Activated T-cell treated with anti-CD3 and anti-CD28 coated beads, Interleukin-2, amount 50 U/mL, for 72 hours (primary cell): ENCODE measurements around the gene SERPINI1. TPM values are rescaled to one million over a fixed set of nuclear protein-coding genes. Genes with fewer than 3 reads are reported as not detected.

Experiments
- ATAC-seq, 2 donors: fragments of 150-1000 bp; cut with Tn5 transposase; replicated peaks in 1 of 2; 2 replicates each; pipeline ENCODE4 v1.10.0; 2021; ENCODE audit warnings: moderate library complexity in 2 of 2, mild to moderate bottlenecking in 1 of 2
- DNase-seq, 2 donors: peaks; one replicate each; pipeline ENCODE4 v3.0.0; 2021 to 2022; ENCODE audit warnings: mixed read lengths in 1 of 2
- H3K27ac Mint-ChIP-seq: one replicate; pipeline ENCODE4 v1.8.0; 2022; ENCODE audit warnings: mild to moderate bottlenecking, moderate library complexity, mixed read lengths
- H3K27me3 Mint-ChIP-seq: one replicate; pipeline ENCODE4 v1.8.0; 2022; ENCODE audit warnings: low read depth, mixed read lengths
- H3K36me3 Mint-ChIP-seq, 2 donors: one replicate each; pipeline ENCODE4 v1.8.0; 2022; ENCODE audit warnings: mixed read lengths in 2 of 2, mild to moderate bottlenecking in 1 of 2; ENCODE audit not compliant: insufficient read depth in 2 of 2
- H3K4me1 Mint-ChIP-seq: one replicate; pipeline ENCODE4 v1.8.0; 2022; ENCODE audit warnings: low read depth, mixed read lengths
- H3K4me3 Mint-ChIP-seq, 2 donors: one replicate each; pipeline ENCODE4 v1.8.0; 2022; ENCODE audit warnings: mild to moderate bottlenecking in 2 of 2, mixed read lengths in 2 of 2, moderate library complexity in 2 of 2
- H3K9me3 Mint-ChIP-seq, 2 donors: one replicate each; pipeline ENCODE4 v1.8.0; 2022; ENCODE audit warnings: mixed read lengths in 2 of 2
- total RNA-seq, 2 donors: library from RNA; stranded (reverse); gene quantifications; one replicate each; pipeline ENCODE4 v1.2.3, GENCODE V29; 2022

SERPINI1 gene
- total RNA-seq, 2 donors from 2014 or later, result 3.7 to 3.9 TPM

GRCh38 chr3:167723025-167723512 is 12.5 kb upstream of the SERPINI1 start:
- Mint-ChIP-seq H3K27ac (no peak overlapping the region), H3K27me3 (no peaks in the 10 kb centered on the region), H3K4me3 (no peak overlapping the region), H3K36me3 (peaks cover 11 to 27% of the 10 kb centered on the region in 2 donors), H3K9me3 (no peaks in the 10 kb centered on the region), H3K4me1 (peaks cover 14% of the 10 kb centered on the region)
- DNase-seq, result no peak
- no peak for ATAC-seq

GRCh38 chr3:167723872-167724271 is 11.6 kb upstream of the SERPINI1 start:
- H3K9me3 Mint-ChIP-seq, result no peaks in the 10 kb centered on the region
- H3K27me3 Mint-ChIP-seq, result no peaks in the 10 kb centered on the region
- ATAC-seq (no peak), DNase-seq (no peak)
- H3K27ac Mint-ChIP-seq, result no peak overlapping the region
- H3K4me3 Mint-ChIP-seq, result no peak overlapping the region
- peaks cover 22% of the 10 kb centered on the region for H3K4me1 Mint-ChIP-seq
- H3K36me3 Mint-ChIP-seq, result peaks cover 6 to 19% of the 10 kb centered on the region in 2 donors

- DNase-seq, result no peak
- Mint-ChIP-seq H3K27me3 (no peaks in the 10 kb centered on the region), H3K4me1 (peaks cover 18% of the 10 kb centered on the region), H3K9me3 (no peaks in the 10 kb centered on the region), H3K4me3 (no peak overlapping the region), H3K36me3 (peaks cover 0 to 3% of the 10 kb centered on the region in 2 donors), H3K27ac (no peak overlapping the region)
- ATAC-seq, result no peak
Observed at GRCh38 chr3:167728176-167728575, 7.3 kb upstream of the SERPINI1 start.

- H3K36me3 Mint-ChIP-seq, result peaks cover 0 to 3% of the 10 kb centered on the region in 2 donors
- no peak for DNase-seq
- ATAC-seq, result no peak
- H3K27ac Mint-ChIP-seq, result peak overlapping the region; percentile 63
- H3K4me3 Mint-ChIP-seq, result no peak overlapping the region
- no peaks in the 10 kb centered on the region for H3K27me3 Mint-ChIP-seq
- no peaks in the 10 kb centered on the region for H3K9me3 Mint-ChIP-seq
- H3K4me1 Mint-ChIP-seq, result peaks cover 16% of the 10 kb centered on the region
Observed at GRCh38 chr3:167728632-167729323, 6.7 kb upstream of the SERPINI1 start.

- Mint-ChIP-seq H3K27me3 (no peaks in the 10 kb centered on the region), H3K27ac (peak overlapping the region; percentile 63), H3K4me1 (peaks cover 16% of the 10 kb centered on the region), H3K9me3 (no peaks in the 10 kb centered on the region), H3K36me3 (peaks cover 0 to 3% of the 10 kb centered on the region in 2 donors), H3K4me3 (no peak overlapping the region)
- no peak for ATAC-seq
- no peak for DNase-seq
Observed at GRCh38 chr3:167729591-167729990, 5.9 kb upstream of the SERPINI1 start.

GRCh38 chr3:167731393-167731792 is 4.1 kb upstream of the SERPINI1 start:
- no peaks in the 10 kb centered on the region for H3K9me3 Mint-ChIP-seq
- DNase-seq (no peak), ATAC-seq (no peak)
- H3K27ac Mint-ChIP-seq, result peak overlapping the region; percentile 43
- no peak overlapping the region for H3K4me3 Mint-ChIP-seq
- H3K4me1 Mint-ChIP-seq, result peaks cover 19% of the 10 kb centered on the region
- peaks cover 0 to 3% of the 10 kb centered on the region in 2 donors for H3K36me3 Mint-ChIP-seq
- no peaks in the 10 kb centered on the region for H3K27me3 Mint-ChIP-seq

- no peak for DNase-seq
- H3K27ac Mint-ChIP-seq, result peak overlapping the region; percentile 64
- peaks cover 0 to 3% of the 10 kb centered on the region in 2 donors for H3K36me3 Mint-ChIP-seq
- peaks cover 29% of the 10 kb centered on the region for H3K4me1 Mint-ChIP-seq
- H3K27me3 Mint-ChIP-seq, result no peaks in the 10 kb centered on the region
- ATAC-seq, result no peak
- H3K9me3 Mint-ChIP-seq, result no peaks in the 10 kb centered on the region
- H3K4me3 Mint-ChIP-seq, result no peak overlapping the region
Observed at GRCh38 chr3:167732313-167733065, 3.0 kb upstream of the SERPINI1 start.

- Mint-ChIP-seq H3K27ac (no peak overlapping the region), H3K9me3 (no peaks in the 10 kb centered on the region), H3K4me1 (peaks cover 27% of the 10 kb centered on the region), H3K27me3 (no peaks in the 10 kb centered on the region), H3K36me3 (peaks cover 0 to 3% of the 10 kb centered on the region in 2 donors), H3K4me3 (no peak overlapping the region)
- DNase-seq (peak in 1 of 2 donors; percentile 17), ATAC-seq (no peak)
Observed at GRCh38 chr3:167733961-167734497, 1.5 kb upstream of the SERPINI1 start.

- Mint-ChIP-seq H3K4me3 (no peak within 1 kb of the TSS), H3K36me3 (peaks cover 0 to 3% of the 10 kb centered on the region in 2 donors), H3K27ac (no peak within 1 kb of the TSS), H3K9me3 (no peaks in the 10 kb centered on the region), H3K27me3 (no peaks in the 10 kb centered on the region), H3K4me1 (peaks cover 21% of the 10 kb centered on the region)
- ATAC-seq, result peak; percentile 86 to 88
- peak; percentile 95 to 97 for DNase-seq
Observed at GRCh38 chr3:167734498-167735232, 856 bp upstream of the SERPINI1 start, which contains the start of gene PDCD10. Gene PDCD10 (minus strand): TSS chr3:167734892. CDS start chr3:167720157, 14,735 bp downstream.

- ATAC-seq, result no peak
- H3K4me1 Mint-ChIP-seq, result peaks cover 21% of the 10 kb centered on the region
- no peak overlapping the region for H3K4me3 Mint-ChIP-seq
- no peaks in the 10 kb centered on the region for H3K9me3 Mint-ChIP-seq
- no peak for DNase-seq
- H3K27me3 Mint-ChIP-seq, result no peaks in the 10 kb centered on the region
- H3K36me3 Mint-ChIP-seq, result peaks cover 0 to 3% of the 10 kb centered on the region in 2 donors
- H3K27ac Mint-ChIP-seq, result no peak overlapping the region
Observed at GRCh38 chr3:167736264-167736787, 805 bp downstream of the SERPINI1 start.

GRCh38 chr3:167736997-167737396 is 1.5 kb downstream of the SERPINI1 start:
- Mint-ChIP-seq H3K4me3 (peak overlapping the region in 1 of 2 donors; percentile 4), H3K27me3 (no peaks in the 10 kb centered on the region), H3K27ac (no peak overlapping the region), H3K9me3 (no peaks in the 10 kb centered on the region), H3K36me3 (no peaks in the 10 kb centered on the region), H3K4me1 (peaks cover 21% of the 10 kb centered on the region)
- ATAC-seq, result no peak
- no peak for DNase-seq

GRCh38 chr3:167738037-167738436 is 2.5 kb downstream of the SERPINI1 start:
- Mint-ChIP-seq H3K4me3 (no peak overlapping the region), H3K9me3 (no peaks in the 10 kb centered on the region), H3K27me3 (no peaks in the 10 kb centered on the region), H3K27ac (no peak overlapping the region), H3K36me3 (no peaks in the 10 kb centered on the region), H3K4me1 (peaks cover 21% of the 10 kb centered on the region)
- no peak for ATAC-seq
- DNase-seq, result no peak
